ENCODE data around the gene TIMP3. TPM values are rescaled to one million over a fixed set of nuclear protein-coding genes. Genes with fewer than 3 reads are reported as not detected.
A peak's percentile ranks its signal among the peaks of the same experiment; 100 is the strongest.
"Not testable (repeated sequence)": the region's sequence is repeated elsewhere in the genome, so short reads cannot be mapped to it uniquely, and the experiment has no call there.

The TIMP3 gene
- total RNA-seq, 1 donor from 2014 or later: 288 TPM

DNA sequence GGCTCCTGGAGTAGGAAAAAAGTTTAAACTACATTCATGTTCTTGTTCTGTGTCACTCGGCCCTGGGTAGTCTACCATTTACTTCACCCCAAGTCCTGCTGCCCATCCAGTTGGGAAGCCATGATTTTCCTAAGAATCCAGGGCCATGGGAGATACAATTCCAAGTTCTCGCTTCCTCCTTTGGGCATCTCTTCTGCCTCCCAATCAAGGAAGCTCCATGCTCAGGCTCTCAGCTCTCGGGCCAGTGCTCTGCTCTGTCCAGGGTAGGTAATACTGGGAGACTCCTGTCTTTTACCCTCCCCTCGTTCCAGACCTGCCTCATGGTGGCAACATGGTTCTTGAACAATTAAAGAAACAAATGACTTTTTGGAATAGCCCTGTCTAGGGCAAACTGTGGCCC is 60.6 kb downstream of the TIMP3 start:
- ATAC-seq (no peak), DNase-seq (ENCODE audit: missing footprints) (no peak)
- intact Hi-C loops (cut with DNase I): no loop called here

GRCh38 chr22:32862936-32863661 is 61.6 kb downstream of the TIMP3 start:
- intact Hi-C loops (cut with DNase I): no loop called here
- peak; percentile 21 for ATAC-seq
- DNase-seq (ENCODE audit: missing footprints): no peak

GRCh38 chr22:32864041-32864440 is 62.5 kb downstream of the TIMP3 start:
- no peak for ATAC-seq
- intact Hi-C loops (cut with DNase I): no loop called here
- DNase-seq (ENCODE audit: missing footprints): no peak

DNA sequence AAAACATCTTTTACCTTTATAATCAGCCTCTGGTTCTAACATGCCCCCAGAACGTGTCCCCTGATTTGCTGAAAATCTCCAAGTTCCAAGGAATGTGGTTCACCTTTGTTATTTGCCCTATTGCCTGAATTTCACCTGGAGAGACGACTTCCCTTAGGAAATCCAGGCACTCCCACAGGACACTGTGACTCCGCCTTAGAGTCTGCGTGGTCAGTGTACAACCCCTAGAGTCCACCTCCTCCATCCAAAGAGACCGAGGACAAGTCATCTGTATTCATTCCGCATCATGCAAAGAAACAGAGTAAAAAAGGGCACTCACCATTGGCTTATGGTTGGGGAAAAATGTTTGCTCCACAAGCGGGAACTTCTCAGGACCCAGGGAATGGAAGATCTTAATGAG is 63.1 kb downstream of the TIMP3 start:
- no peak for DNase-seq (ENCODE audit: missing footprints)
- intact Hi-C loops (cut with DNase I): no loop called here
- no peak for ATAC-seq

GRCh38 chr22:32866953-32867352 is 65.4 kb downstream of the TIMP3 start:
- intact Hi-C loops (cut with DNase I): no loop called here
- no peak for DNase-seq (ENCODE audit: missing footprints)
- ATAC-seq: no peak

DNA sequence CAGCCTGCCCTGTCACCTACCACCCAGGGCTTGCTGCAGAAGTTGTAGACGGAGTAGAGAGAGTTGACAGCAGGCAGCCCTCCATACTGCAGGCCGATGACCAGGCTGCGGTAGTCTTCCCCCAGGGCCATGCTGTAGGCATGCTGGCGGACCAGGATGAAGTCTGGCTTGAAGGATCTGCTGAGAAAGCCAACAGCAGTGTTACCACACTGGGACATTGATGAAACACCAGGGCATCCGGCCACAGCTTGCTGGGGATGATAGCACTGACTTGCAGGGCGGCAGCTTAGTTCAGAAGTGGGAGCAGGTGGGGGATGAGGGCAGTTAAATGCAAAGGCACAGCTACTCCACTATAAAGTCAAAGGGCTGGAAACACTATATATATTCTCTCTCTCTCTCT is 67.4 kb downstream of the TIMP3 start:
- intact Hi-C loops (cut with DNase I): no loop called here
- no peak for DNase-seq (ENCODE audit: missing footprints)
- ATAC-seq: no peak

DNA sequence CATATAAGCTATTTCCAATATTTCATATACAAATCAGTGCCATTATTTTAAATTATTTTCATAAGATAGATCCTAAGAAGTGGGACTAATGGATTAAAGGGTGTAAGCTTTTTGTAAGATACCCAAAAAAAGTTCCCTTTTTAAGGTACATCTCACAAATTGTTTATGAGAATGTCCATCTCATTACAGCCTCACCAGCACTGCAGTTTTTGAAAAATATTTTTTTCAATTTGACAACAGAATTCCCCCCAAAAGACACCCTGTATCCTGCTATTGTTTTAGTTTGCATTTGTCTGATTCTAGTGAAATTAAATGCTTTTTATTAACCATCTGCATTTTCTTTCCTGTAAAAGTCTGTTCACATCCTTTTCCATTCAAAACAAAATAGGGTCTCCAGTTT is 69.0 kb downstream of the TIMP3 start:
- no peak for ATAC-seq
- intact Hi-C loops (cut with DNase I): no loop called here
- no peak for DNase-seq (ENCODE audit: missing footprints)

DNA sequence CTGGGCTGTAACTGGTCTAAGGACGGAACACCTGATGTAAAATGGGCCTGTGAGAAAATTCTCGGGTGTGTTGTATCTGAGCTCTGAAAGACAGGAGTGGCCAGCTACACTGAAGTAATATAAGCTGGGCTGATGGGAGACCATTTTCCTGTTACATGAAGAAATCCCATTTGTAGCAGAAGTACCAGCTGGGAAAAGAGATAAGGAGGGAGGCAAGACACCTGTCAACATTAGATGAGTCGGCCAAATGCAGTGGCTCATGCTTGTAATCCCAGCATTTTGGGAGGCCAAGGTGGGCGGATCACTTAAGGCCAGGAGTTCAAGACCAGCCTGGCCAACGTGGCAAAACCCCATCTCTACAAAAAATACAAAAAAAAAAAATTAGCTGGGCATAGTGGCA is 72.1 kb downstream of the TIMP3 start:
- DNase-seq (ENCODE audit: missing footprints); intact Hi-C loops (cut with DNase I); ATAC-seq: not testable (repeated sequence)

DNA sequence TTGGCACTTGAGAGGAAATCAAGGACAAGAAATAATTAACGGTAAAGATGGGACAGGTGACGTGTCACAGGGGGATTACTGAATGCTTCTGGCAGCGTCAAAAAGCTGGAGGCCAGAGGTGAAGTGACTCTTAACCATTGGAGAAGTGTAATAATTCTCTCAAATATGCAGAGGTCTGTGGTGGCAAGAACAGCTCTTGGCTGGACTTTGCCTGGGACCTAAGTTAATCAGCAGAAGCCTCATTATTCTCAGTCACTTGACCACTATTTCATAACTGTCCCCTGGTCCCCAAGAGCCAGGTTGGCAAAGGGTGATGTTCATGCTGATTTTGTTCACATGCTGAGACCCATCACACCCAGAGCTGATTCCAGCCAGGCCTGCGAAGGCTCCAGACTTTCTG is 72.9 kb downstream of the TIMP3 start:
- intact Hi-C loops (cut with DNase I): no loop called here
- no peak for DNase-seq (ENCODE audit: missing footprints)
- ATAC-seq: no peak

DNA sequence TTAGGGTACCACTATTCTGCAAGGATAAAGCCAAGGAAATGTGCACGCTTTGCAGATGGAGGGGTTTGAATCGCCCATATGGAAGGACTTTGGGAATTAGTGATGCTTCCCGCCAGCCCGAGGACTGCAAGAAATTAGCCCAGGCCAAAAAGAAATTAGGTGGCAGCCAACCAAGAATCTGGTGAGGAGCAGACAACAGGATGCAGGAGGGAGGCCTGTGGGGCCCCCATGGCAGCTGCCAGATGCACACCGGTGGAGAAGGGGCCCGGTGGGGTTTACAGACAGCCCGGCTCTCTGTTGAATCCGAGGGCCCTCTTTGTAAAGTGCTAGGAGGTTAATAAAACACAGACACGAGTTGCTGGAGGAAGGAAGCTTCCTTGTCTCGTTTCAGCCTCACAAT is 73.5 kb downstream of the TIMP3 start:
- no peak for ATAC-seq
- no peak for DNase-seq (ENCODE audit: missing footprints)
- intact Hi-C loops (cut with DNase I): no loop called here

GRCh38 chr22:32876516-32876915 is 75.0 kb downstream of the TIMP3 start:
- ATAC-seq (no peak), DNase-seq (ENCODE audit: missing footprints) (no peak)
- intact Hi-C loops (cut with DNase I): no loop called here

GRCh38 chr22:32877196-32877595 is 75.7 kb downstream of the TIMP3 start:
- intact Hi-C loops (cut with DNase I): no loop called here
- ATAC-seq (no peak), DNase-seq (ENCODE audit: missing footprints) (no peak)

DNA sequence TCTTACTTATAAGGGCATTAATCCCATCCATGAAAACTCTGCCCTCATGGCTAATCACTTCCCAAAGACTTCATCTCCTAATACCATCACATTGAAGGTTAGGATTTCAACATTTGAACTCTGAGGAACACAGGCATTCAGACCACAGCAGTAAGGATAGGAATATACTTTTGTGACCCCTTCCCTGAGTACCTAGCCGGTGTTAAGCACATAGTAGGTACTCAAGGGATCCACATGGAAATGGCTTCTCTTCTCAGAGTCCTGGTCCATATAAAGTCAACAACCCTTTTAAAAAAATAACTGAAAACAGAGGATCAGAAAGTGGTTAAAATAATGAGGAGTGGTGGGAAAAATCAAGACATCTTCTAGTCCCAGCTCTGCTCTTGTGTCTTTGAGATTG is 78.0 kb downstream of the TIMP3 start:
- DNase-seq (ENCODE audit: missing footprints) (no peak), ATAC-seq (no peak)
- intact Hi-C loops (cut with DNase I): no loop called here

GRCh38 chr22:32880061-32880460 is 78.6 kb downstream of the TIMP3 start:
- DNase-seq (ENCODE audit: missing footprints) (no peak), ATAC-seq (no peak)
- intact Hi-C loops (cut with DNase I): no loop called here

- intact Hi-C loops (cut with DNase I): no loop called here
- ATAC-seq (no peak), DNase-seq (ENCODE audit: missing footprints) (no peak)
These were observed 79.0 kb downstream of the TIMP3 start for GRCh38 chr22:32880505-32880892.

- ATAC-seq: peak; percentile 97
- DNase-seq (ENCODE audit: missing footprints): peak; percentile 93
- intact Hi-C loops (cut with DNase I): no loop called here
These were observed 79.5 kb downstream of the TIMP3 start for GRCh38 chr22:32880893-32881596.

GRCh38 chr22:32882360-32882755 is 80.9 kb downstream of the TIMP3 start:
- no peak for ATAC-seq
- intact Hi-C loops (cut with DNase I): no loop called here
- no peak for DNase-seq (ENCODE audit: missing footprints)

GRCh38 chr22:32882774-32883530 is 81.4 kb downstream of the TIMP3 start:
- no peak for DNase-seq (ENCODE audit: missing footprints)
- ATAC-seq: no peak
- intact Hi-C loops (cut with DNase I): no loop called here

GRCh38 chr22:32887324-32887980 is 85.9 kb downstream of the TIMP3 start:
- intact Hi-C loops (cut with DNase I): loop anchor here (5.0 kb wide), 1 partner anchor 35 kb away; no protein-coding TSS in a partner anchor
- no peak for ATAC-seq
- DNase-seq (ENCODE audit: missing footprints): no peak
